ENCODE measurements around the gene RNF208. TPM values are rescaled to one million over a fixed set of nuclear protein-coding genes. Genes with fewer than 3 reads are reported as not detected.

The RNF208 gene
- total and polyA plus RNA-seq, 2 experiments from 2014 or later = 1.4 to 5.6 TPM

DNA sequence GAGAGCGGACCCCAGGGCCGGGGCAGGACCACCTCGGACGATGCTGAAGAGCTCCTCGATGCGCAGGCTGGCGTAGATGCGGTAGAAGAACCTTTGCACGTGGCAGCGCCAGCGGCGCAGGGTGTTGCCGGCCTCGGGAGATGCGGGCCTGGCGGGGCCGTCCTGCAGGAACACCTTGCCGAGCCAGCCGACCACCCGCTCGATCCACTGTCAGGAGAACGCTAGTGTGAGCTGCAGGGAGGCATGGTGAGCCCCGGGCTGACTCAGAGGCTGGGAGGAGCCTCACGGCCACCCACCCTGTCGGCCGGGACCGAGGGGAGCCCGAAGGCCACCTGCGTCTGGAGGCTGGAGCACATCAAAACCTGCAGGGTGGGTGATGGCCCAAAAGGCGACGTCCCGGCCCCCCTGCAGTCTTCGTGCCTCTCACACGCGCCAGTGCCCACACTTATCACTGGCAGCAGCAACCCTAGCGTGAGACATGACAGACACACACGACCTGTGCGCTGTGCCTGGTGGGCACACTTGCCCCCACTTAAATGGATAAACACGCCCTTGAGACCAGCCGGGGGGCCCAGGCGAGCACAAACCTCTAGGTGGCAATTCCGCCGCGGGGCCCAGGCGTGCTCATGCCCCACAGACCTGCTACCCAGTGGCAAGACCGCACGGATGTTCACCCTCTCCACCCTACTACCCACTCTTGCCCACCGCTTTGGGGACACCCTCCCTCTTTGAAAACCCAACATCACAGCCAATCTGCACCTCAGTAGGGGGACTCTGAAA is 37.0 kb downstream of the RNF208 start:
- H3K36me3 Mint-ChIP-seq (ENCODE audit: low read depth) = peaks cover 21% of the 10 kb centered on the region
- no peak overlapping the region for H3K4me3 ChIP-seq

More for the DNA sequence above, 37.0 kb downstream of the RNF208 start:
- Histone ChIP-seq H3K79me2 (replicated peaks; ENCODE audit: insufficient read depth) (peaks cover 25% of the 10 kb centered on the region), H4K20me1 (replicated peaks; ENCODE audit: insufficient read depth) (0 out of 2 replicates have a peak, but pooled peaks cover 5% of the 10 kb centered on the region), H3K36me3 (ENCODE audit: insufficient read depth) (no peaks in the 10 kb centered on the region), H3K9me2 (ENCODE audit: insufficient read depth) (no peaks in the 10 kb centered on the region), H3K27me3 (ENCODE audit: insufficient read depth) (no peaks in the 10 kb centered on the region), H3K27ac (ENCODE audit: low read depth) (no peak overlapping the region), H3F3A (replicated peaks; ENCODE audit: low read depth) (0 out of 2 replicates have a peak, but pooled peaks cover 4% of the 10 kb centered on the region), H2AFZ (no peak overlapping the region), H3K4me1 (ENCODE audit: insufficient read depth) (peaks cover 13% of the 10 kb centered on the region), H3K4me2 (no peak overlapping the region)
- TF ChIP-seq ZNF331 (CRISPR knock-in tag; IDR thresholded peaks at IDR 0.05; ENCODE audit: low read depth) = no peak
- no peak for TF ChIP-seq CREB1 (CRISPR knock-in tag; IDR thresholded peaks at IDR 0.05; ENCODE audit: low read depth)
- TF ChIP-seq JUNB (IDR thresholded peaks at IDR 0.05; ENCODE audit: unreplicated experiment) = no peak
- no peak for TF ChIP-seq EZH2phosphoT487 (IDR thresholded peaks at IDR 0.05; ENCODE audit: unreplicated experiment)
- no peak for TF ChIP-seq NANOG (IDR thresholded peaks at IDR 0.05; ENCODE audit: borderline replicate concordance)
- no peak for TF ChIP-seq STAT1 (IDR thresholded peaks at IDR 0.05; ENCODE audit: unreplicated experiment)
- TF ChIP-seq POLR2AphosphoS5 (IDR thresholded peaks at IDR 0.05; ENCODE audit: low read depth) = no peak
- TF ChIP-seq, protein P1, sequence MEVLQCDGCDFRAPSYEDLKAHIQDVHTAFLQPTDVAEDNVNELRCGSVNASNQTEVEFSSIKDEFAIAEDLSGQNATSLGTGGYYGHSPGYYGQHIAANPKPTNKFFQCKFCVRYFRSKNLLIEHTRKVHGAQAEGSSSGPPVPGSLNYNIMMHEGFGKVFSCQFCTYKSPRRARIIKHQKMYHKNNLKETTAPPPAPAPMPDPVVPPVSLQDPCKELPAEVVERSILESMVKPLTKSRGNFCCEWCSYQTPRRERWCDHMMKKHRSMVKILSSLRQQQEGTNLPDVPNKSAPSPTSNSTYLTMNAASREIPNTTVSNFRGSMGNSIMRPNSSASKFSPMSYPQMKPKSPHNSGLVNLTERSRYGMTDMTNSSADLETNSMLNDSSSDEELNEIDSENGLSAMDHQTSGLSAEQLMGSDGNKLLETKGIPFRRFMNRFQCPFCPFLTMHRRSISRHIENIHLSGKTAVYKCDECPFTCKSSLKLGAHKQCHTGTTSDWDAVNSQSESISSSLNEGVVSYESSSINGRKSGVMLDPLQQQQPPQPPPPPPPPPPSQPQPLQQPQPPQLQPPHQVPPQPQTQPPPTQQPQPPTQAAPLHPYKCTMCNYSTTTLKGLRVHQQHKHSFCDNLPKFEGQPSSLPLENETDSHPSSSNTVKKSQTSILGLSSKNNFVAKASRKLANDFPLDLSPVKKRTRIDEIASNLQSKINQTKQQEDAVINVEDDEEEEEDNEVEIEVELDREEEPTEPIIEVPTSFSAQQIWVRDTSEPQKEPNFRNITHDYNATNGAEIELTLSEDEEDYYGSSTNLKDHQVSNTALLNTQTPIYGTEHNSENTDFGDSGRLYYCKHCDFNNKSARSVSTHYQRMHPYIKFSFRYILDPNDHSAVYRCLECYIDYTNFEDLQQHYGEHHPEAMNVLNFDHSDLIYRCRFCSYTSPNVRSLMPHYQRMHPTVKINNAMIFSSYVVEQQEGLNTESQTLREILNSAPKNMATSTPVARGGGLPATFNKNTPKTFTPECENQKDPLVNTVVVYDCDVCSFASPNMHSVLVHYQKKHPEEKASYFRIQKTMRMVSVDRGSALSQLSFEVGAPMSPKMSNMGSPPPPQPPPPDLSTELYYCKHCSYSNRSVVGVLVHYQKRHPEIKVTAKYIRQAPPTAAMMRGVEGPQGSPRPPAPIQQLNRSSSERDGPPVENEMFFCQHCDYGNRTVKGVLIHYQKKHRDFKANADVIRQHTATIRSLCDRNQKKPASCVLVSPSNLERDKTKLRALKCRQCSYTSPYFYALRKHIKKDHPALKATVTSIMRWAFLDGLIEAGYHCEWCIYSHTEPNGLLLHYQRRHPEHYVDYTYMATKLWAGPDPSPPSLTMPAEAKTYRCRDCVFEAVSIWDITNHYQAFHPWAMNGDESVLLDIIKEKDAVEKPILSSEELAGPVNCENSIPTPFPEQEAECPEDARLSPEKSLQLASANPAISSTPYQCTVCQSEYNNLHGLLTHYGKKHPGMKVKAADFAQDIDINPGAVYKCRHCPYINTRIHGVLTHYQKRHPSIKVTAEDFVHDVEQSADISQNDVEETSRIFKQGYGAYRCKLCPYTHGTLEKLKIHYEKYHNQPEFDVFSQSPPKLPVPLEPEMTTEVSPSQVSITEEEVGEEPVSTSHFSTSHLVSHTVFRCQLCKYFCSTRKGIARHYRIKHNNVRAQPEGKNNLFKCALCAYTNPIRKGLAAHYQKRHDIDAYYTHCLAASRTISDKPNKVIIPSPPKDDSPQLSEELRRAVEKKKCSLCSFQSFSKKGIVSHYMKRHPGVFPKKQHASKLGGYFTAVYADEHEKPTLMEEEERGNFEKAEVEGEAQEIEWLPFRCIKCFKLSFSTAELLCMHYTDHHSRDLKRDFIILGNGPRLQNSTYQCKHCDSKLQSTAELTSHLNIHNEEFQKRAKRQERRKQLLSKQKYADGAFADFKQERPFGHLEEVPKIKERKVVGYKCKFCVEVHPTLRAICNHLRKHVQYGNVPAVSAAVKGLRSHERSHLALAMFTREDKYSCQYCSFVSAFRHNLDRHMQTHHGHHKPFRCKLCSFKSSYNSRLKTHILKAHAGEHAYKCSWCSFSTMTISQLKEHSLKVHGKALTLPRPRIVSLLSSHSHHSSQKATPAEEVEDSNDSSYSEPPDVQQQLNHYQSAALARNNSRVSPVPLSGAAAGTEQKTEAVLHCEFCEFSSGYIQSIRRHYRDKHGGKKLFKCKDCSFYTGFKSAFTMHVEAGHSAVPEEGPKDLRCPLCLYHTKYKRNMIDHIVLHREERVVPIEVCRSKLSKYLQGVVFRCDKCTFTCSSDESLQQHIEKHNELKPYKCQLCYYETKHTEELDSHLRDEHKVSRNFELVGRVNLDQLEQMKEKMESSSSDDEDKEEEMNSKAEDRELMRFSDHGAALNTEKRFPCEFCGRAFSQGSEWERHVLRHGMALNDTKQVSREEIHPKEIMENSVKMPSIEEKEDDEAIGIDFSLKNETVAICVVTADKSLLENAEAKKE (CRISPR knock-in tag; IDR thresholded peaks at IDR 0.05) = no peak
- TF ChIP-seq, protein P2, sequence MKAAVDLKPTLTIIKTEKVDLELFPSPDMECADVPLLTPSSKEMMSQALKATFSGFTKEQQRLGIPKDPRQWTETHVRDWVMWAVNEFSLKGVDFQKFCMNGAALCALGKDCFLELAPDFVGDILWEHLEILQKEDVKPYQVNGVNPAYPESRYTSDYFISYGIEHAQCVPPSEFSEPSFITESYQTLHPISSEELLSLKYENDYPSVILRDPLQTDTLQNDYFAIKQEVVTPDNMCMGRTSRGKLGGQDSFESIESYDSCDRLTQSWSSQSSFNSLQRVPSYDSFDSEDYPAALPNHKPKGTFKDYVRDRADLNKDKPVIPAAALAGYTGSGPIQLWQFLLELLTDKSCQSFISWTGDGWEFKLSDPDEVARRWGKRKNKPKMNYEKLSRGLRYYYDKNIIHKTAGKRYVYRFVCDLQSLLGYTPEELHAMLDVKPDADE (IDR thresholded peaks at IDR 0.05) = no peak
- no peak for TF ChIP-seq ZNF114 (CRISPR knock-in tag; IDR thresholded peaks at IDR 0.05)
- no peak for TF ChIP-seq CTCF (conservative IDR thresholded peaks at IDR 0.05; ENCODE audit: low read depth in 2 of 2)
- TF ChIP-seq, protein P3, sequence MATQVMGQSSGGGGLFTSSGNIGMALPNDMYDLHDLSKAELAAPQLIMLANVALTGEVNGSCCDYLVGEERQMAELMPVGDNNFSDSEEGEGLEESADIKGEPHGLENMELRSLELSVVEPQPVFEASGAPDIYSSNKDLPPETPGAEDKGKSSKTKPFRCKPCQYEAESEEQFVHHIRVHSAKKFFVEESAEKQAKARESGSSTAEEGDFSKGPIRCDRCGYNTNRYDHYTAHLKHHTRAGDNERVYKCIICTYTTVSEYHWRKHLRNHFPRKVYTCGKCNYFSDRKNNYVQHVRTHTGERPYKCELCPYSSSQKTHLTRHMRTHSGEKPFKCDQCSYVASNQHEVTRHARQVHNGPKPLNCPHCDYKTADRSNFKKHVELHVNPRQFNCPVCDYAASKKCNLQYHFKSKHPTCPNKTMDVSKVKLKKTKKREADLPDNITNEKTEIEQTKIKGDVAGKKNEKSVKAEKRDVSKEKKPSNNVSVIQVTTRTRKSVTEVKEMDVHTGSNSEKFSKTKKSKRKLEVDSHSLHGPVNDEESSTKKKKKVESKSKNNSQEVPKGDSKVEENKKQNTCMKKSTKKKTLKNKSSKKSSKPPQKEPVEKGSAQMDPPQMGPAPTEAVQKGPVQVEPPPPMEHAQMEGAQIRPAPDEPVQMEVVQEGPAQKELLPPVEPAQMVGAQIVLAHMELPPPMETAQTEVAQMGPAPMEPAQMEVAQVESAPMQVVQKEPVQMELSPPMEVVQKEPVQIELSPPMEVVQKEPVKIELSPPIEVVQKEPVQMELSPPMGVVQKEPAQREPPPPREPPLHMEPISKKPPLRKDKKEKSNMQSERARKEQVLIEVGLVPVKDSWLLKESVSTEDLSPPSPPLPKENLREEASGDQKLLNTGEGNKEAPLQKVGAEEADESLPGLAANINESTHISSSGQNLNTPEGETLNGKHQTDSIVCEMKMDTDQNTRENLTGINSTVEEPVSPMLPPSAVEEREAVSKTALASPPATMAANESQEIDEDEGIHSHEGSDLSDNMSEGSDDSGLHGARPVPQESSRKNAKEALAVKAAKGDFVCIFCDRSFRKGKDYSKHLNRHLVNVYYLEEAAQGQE (IDR thresholded peaks at IDR 0.05; ENCODE audit: unreplicated experiment) = no peak
- no peak for TF ChIP-seq EZH2 (IDR thresholded peaks at IDR 0.05; ENCODE audit: low read depth, unreplicated experiment)
- Mint-ChIP-seq H3K4me1 (peaks cover 9% of the 10 kb centered on the region), H3K27me3 (ENCODE audit: insufficient read depth, low read depth, poor library complexity) (peaks cover 11% of the 10 kb centered on the region), H3K9me3 (no peaks in the 10 kb centered on the region), H3K4me3 (no peak overlapping the region), H3K27ac (no peak overlapping the region)
- ATAC-seq = no peak
- no peak for DNase-seq (ENCODE audit: low spot score)

Data from GM23338 (cell line).